ENCODE results near the gene SLC35E1. TPM values are rescaled to one million over a fixed set of nuclear protein-coding genes. Genes with fewer than 3 reads are reported as not detected.

The SLC35E1 gene
- total and polyA plus RNA-seq, 2 donors (not counting 3 experiments of a cell fraction or from before 2014, with no cell fraction given): 36.0 to 37.5 TPM

DNA sequence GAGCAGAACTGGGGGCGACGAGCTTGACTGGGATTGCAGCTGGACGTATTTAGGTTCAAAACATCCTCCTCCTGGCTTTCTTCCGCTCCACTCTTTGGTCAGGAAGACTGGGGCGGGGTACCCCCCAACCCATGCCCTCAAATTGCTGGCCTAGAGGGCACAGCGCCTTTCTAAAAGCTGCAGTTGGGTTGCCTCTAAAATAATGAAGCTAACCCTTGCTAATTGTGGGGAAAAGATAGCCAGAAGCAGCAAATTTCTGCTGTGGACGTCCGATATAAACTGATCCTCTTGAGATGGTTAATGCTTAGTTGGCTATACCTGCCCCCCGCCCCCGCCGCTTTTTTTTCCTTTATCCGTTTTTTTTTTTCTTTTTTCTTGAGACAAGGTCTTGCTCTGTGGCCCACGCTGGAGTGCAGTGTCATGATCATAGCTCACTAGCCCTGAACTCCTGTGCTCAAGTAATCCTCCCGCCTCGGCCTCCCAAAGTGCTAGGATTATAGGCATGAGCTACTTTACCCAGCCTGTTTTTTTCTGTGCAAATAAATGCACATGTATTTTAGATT is 29.2 kb downstream of the SLC35E1 start:
- no peak for DNase-seq (ENCODE audit: low read depth, low spot score)
- peak overlapping the region; percentile 94 for H3K4me2 ChIP-seq (ENCODE audit: insufficient read depth, low read length)

More for the DNA sequence above, 29.2 kb downstream of the SLC35E1 start:
- POLR2A ChIA-PET: interaction anchor here (0.6 to 1.1 kb wide), 3 partner anchors 85 to 117 kb away, joined by 3 to 6 read pairs (median 3); partner anchors contain the start of gene MED26
- BruUV-seq (replicated peaks): TSS peak; percentile 66
- intact Hi-C loops (cut with micrococcal nuclease): loop anchor here (1.0 to 5.0 kb wide), 3 partner anchors 23 to 106 kb away; partner anchors contain the start of gene SLC35E1
- H3K4me1 ChIP-seq (ENCODE audit: control insufficient read depth, extremely low read depth, insufficient read depth, low read length): peaks cover 12% of the 10 kb centered on the region
- H4K20me1 ChIP-seq (replicated peaks; ENCODE audit: control insufficient read depth, extremely low read depth, insufficient read depth, low read length): no peaks in the 10 kb centered on the region
- H3K36me3 ChIP-seq (ENCODE audit: control insufficient read depth in 2 of 2, extremely low read depth in 1 of 2, insufficient read depth in 2 of 2, low read length in 2 of 2): peaks cover 3 to 5% of the 10 kb centered on the region in 2 experiments
- H2AFZ ChIP-seq (ENCODE audit: low read depth, low read length): peak overlapping the region; percentile 90
- peak overlapping the region; percentile 94 for H3K9ac ChIP-seq (replicated peaks; ENCODE audit: extremely low read depth, insufficient read depth, low read length)
- peak; percentile 37 for FAIRE-seq
- CTCF ChIA-PET: interaction anchor here (0.7 to 0.8 kb wide), 2 partner anchors 19 to 72 kb away, joined by 3 to 4 read pairs; no protein-coding TSS in a partner anchor
- dilution Hi-C loops (cut with MboI; ENCODE audit: extremely low pct_ligation_motif_present, low sequenced_read_pairs): no loop called here
- no peaks in the 10 kb centered on the region for H3K27me3 ChIP-seq (ENCODE audit: control insufficient read depth in 2 of 2, insufficient read depth in 2 of 2, low read length in 2 of 2)
- peak overlapping the region; percentile 70 for H3K27ac ChIP-seq (ENCODE audit: insufficient read depth, low read depth, low read length)
- peak overlapping the region; percentile 66 to 85 (median 70) for H3K4me3 ChIP-seq (replicated peaks in 1 of 3; ENCODE audit: insufficient read depth in 1 of 3, low read depth in 1 of 3, low read length in 3 of 3)
- H3K9me1 ChIP-seq (replicated peaks; ENCODE audit: control insufficient read depth, extremely low read depth, insufficient read depth, low read length): no peaks in the 10 kb centered on the region
- H3K79me2 ChIP-seq (ENCODE audit: control insufficient read depth, insufficient read depth, low read length): peaks cover 50% of the 10 kb centered on the region
- no peak for TF ChIP-seq EZH2 (IDR thresholded peaks at IDR 0.05; ENCODE audit: borderline replicate concordance, low read depth, low read length, severe bottlenecking)
- no peak for TF ChIP-seq POLR2A (IDR thresholded peaks at IDR 0.05; ENCODE audit: low read depth, low read length)
- TF ChIP-seq POLR2AphosphoS5 (IDR thresholded peaks at IDR 0.05; ENCODE audit: insufficient read depth, low read depth, low read length): no peak
- no peak for TF ChIP-seq MYC (IDR thresholded peaks at IDR 0.05; ENCODE audit: low read depth, low read length)
- TF ChIP-seq, protein P1, sequence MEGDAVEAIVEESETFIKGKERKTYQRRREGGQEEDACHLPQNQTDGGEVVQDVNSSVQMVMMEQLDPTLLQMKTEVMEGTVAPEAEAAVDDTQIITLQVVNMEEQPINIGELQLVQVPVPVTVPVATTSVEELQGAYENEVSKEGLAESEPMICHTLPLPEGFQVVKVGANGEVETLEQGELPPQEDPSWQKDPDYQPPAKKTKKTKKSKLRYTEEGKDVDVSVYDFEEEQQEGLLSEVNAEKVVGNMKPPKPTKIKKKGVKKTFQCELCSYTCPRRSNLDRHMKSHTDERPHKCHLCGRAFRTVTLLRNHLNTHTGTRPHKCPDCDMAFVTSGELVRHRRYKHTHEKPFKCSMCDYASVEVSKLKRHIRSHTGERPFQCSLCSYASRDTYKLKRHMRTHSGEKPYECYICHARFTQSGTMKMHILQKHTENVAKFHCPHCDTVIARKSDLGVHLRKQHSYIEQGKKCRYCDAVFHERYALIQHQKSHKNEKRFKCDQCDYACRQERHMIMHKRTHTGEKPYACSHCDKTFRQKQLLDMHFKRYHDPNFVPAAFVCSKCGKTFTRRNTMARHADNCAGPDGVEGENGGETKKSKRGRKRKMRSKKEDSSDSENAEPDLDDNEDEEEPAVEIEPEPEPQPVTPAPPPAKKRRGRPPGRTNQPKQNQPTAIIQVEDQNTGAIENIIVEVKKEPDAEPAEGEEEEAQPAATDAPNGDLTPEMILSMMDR (IDR thresholded peaks at IDR 0.05; ENCODE audit: extremely low read depth in 1 of 2, insufficient read depth in 1 of 2, low read depth in 1 of 2, low read length in 2 of 2): no peak
- TF ChIP-seq, protein P2, sequence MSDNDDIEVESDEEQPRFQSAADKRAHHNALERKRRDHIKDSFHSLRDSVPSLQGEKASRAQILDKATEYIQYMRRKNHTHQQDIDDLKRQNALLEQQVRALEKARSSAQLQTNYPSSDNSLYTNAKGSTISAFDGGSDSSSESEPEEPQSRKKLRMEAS (IDR thresholded peaks at IDR 0.05; ENCODE audit: insufficient read depth, insufficient read length): no peak
- no peak for TF ChIP-seq JUN (IDR thresholded peaks at IDR 0.05; ENCODE audit: borderline replicate concordance, insufficient read depth, insufficient read length, low read depth)
- TF ChIP-seq FOS (IDR thresholded peaks at IDR 0.05; ENCODE audit: borderline replicate concordance, insufficient read depth, low read length): no peak
- no peak for TF ChIP-seq GATA2 (IDR thresholded peaks at IDR 0.05; ENCODE audit: insufficient read depth, insufficient read length, low read depth, low read length)
- no peaks in the 10 kb centered on the region for H3K9me3 ChIP-seq (replicated peaks; ENCODE audit: control insufficient read depth, insufficient read depth, low read length)

All from endothelial cell of umbilical vein (primary cell).